Measurements from ENCODE around the gene IFT122.
"Not testable (repeated sequence)": the region's sequence is repeated elsewhere in the genome, so short reads cannot be mapped to it uniquely, and the experiment has no call there.

The IFT122 gene, protein sequence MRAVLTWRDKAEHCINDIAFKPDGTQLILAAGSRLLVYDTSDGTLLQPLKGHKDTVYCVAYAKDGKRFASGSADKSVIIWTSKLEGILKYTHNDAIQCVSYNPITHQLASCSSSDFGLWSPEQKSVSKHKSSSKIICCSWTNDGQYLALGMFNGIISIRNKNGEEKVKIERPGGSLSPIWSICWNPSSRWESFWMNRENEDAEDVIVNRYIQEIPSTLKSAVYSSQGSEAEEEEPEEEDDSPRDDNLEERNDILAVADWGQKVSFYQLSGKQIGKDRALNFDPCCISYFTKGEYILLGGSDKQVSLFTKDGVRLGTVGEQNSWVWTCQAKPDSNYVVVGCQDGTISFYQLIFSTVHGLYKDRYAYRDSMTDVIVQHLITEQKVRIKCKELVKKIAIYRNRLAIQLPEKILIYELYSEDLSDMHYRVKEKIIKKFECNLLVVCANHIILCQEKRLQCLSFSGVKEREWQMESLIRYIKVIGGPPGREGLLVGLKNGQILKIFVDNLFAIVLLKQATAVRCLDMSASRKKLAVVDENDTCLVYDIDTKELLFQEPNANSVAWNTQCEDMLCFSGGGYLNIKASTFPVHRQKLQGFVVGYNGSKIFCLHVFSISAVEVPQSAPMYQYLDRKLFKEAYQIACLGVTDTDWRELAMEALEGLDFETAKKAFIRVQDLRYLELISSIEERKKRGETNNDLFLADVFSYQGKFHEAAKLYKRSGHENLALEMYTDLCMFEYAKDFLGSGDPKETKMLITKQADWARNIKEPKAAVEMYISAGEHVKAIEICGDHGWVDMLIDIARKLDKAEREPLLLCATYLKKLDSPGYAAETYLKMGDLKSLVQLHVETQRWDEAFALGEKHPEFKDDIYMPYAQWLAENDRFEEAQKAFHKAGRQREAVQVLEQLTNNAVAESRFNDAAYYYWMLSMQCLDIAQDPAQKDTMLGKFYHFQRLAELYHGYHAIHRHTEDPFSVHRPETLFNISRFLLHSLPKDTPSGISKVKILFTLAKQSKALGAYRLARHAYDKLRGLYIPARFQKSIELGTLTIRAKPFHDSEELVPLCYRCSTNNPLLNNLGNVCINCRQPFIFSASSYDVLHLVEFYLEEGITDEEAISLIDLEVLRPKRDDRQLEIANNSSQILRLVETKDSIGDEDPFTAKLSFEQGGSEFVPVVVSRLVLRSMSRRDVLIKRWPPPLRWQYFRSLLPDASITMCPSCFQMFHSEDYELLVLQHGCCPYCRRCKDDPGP

DNA sequence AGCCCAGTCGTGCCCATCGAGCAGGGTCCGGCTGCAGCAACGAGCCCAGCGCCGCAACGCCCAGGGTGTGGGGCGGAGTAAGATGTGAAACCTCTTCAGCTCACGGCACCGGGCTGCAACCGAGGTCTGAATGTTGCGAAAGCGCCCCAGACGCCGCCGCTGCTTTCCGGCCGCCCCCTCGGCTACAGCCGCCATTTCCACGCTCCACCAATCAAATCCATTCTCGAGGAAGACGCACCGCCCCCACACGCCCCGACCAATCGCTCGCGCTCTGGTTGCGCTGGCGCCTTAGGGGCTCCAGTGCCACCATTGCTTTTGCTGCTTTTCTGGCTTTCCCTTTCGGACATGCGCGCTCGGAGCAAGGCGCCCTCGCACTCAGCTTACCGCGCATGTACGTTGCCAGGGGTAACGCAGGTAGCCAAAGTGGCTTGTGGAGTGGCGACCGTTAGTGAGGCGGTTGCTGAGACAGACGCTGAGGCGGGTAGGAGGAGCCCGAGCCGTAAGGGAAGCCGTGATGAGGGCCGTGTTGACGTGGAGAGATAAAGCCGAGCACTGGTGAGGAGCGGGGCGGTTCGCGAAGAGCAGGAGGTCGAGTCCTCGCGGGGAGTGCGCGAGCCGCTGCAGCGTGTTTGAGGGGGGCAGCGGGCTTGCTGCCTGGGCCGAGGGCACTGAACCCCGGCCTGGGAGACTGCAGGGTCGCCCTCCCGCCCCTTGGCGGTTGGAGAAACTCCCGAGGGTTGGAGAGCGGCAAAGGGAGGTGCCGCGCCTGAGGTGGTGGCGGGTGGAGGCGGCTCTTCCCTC is at the start of gene IFT122, which contains the start of gene MBD4:
TSS of gene IFT122 (plus strand) at position 408 of the 801 bp plus-strand sequence. CDS start at position 515, 107 bp downstream.
TSS of gene MBD4 (minus strand) at position 132 of the 801 bp plus-strand sequence. CDS start at position 17, 115 bp downstream.
- H3K27me3 ChIP-seq (ENCODE audit: low read depth) = no peaks in the 10 kb centered on the region
- in situ Hi-C loops (cut with MboI; ENCODE audit: low sequenced_read_pairs) = no loop called here

DNA sequence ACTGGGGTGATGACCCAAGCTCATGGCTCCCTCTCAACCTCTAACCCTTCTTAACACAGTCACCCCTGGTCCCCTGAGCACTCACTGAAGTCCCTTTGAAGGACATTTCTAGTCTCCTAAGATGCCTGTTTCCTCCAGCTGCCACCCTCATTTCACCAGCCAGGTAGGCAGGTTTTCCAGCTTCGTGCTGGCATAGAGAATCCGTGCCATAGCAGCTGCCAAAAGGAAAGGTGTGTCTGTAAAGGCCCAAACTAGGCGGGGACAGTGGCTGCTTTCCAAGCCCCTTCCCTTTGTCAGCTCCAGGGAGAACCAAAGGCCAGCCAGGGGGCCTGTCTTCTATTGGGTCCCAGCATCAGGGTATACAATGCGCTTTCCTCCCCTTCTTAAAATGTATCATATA is 48.4 kb upstream of the IFT122 start:
- H3K27me3 ChIP-seq (ENCODE audit: low read depth); in situ Hi-C loops (cut with MboI; ENCODE audit: low sequenced_read_pairs); H3K4me1 ChIP-seq; H3K9me3 ChIP-seq; DNase-seq (ENCODE audit: low spot score in 2 of 2); H3K4me3 ChIP-seq: not testable (repeated sequence)
- H3K36me3 ChIP-seq (replicated peaks) = peaks cover 32% of the 10 kb centered on the region

More for the DNA sequence above, at the start of gene IFT122, which contains the start of gene MBD4:
- DNase-seq (ENCODE audit: low spot score in 2 of 2) = peak; percentile 98 to 99
- H3K36me3 ChIP-seq (replicated peaks) = peaks cover 11% of the 10 kb centered on the region
- no peaks in the 10 kb centered on the region for H3K9me3 ChIP-seq
- H3K4me1 ChIP-seq = peaks cover 11% of the 10 kb centered on the region
- peak within 1 kb of the TSS; percentile 90 for H3K4me3 ChIP-seq

DNA sequence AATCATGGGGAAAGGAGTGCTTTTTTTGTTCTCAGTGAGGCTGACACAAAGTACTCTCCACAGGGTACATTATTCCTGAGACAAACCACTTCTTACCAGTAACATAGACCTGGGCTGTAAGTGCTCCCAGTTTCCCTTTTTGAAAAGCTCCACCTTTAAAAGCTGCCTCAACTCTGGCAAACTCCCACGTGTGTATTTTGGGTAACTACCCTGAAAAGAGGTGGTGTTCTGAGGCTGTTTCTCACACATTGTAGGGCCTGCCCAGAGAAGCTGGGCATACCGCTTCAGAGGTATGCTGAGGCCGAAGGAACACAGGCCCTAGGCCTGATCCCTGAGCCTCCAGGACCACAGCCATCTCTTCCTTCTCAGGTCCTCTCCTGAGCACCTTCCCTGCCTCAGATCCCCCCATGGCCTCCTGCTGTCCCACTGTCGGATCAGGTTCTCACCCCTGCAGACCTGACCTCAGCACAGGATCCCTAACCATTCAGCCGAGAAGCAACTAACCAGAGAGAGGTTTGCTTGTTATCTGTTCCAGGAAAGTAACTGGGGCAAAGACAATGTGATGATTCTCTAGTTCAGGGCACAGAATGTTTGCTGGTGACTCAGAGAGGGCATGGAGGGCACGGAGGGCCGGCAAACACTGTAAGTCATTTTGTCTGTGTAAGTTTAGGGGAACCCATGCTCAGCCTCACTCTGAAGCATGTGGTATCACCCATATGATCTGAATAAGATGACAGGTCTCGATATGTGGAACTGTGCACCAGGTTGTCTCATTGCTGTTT is 47.7 kb upstream of the IFT122 start:
- H3K4me3 ChIP-seq; H3K27me3 ChIP-seq (ENCODE audit: low read depth); DNase-seq (ENCODE audit: low spot score in 2 of 2); H3K9me3 ChIP-seq; in situ Hi-C loops (cut with MboI; ENCODE audit: low sequenced_read_pairs); H3K4me1 ChIP-seq: not testable (repeated sequence)
- H3K36me3 ChIP-seq (replicated peaks) = peaks cover 37% of the 10 kb centered on the region

DNA sequence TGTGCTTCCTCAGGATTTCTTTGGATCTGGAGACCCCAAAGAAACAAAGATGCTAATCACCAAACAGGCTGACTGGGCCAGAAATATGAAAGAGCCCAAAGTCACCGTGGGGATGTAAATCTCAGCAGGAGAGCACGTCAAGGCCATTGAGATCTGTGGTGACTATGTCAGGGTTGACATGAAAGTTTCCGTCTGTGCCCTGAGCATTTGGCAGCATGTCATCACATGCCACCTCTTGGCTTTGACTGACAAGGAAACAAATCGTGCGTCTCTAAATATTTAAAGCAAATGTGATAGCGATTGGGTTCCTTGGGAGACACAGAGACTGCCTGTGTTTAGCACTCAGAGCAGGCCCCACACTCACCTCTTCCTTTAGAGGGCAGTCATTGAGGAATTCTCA is 46.8 kb upstream of the IFT122 start:
- in situ Hi-C loops (cut with MboI; ENCODE audit: low sequenced_read_pairs) = no loop called here
- peaks cover 32% of the 10 kb centered on the region for H3K36me3 ChIP-seq (replicated peaks)
- DNase-seq (ENCODE audit: low spot score in 2 of 2) = no peak
- no peaks in the 10 kb centered on the region for H3K27me3 ChIP-seq (ENCODE audit: low read depth)
- no peaks in the 10 kb centered on the region for H3K9me3 ChIP-seq
- no peak overlapping the region for H3K4me3 ChIP-seq
- H3K4me1 ChIP-seq = peaks cover 4% of the 10 kb centered on the region

DNA sequence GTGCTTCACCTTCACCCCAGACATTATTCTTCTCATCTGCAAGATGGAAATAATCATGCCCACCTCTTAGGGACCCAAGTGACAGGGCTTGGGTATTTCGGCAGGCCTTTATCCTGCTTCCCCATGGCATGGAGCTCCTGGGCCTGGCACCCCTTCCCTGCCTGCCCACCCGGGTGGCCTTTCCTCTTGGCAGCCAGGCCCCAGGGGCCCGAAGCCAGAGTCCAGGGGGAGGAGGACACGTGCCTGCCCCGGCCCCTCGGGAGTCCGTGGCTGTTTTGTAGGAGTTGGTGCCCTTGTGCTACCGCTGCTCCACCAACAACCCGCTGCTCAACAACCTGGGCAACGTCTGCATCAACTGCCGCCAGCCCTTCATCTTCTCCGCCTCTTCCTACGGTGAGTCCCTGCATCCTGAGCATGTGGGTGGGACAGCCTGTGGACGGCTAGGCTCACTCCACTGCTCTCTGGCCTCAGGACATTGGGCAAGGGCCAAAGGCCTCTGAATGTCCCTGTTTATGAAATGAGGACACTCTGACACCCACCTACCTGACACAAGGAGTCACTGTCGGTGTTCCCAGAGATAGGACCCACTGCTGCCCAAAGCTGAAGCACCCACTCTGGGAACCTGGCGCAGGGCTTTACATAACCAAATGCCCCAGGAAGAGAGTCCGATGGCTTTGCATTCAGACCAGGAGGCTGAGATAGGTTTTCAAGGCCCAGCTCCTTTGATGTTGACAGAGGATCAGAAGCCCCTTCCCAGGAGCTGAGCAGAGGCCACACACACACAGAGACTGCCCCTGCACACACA is 46.1 kb upstream of the IFT122 start:
- in situ Hi-C loops (cut with MboI; ENCODE audit: low sequenced_read_pairs) = not testable (repeated sequence)

DNA sequence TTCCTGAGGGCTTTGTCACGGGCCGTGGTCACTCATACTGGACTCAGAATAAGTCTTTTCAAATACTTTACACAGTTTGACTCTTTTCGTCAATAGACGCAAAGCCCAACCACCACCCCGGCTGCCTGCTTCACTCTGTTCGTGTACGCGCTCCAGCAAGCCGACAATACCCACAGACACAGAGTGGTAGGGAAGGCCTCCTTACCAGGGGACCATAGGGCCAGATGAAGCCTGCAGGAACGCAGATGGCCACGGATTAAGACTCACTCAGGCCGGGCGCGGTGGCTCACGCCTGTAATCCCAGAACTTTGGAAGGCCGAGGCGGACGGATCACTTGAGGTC is 41.2 kb upstream of the IFT122 start:
- H3K27me3 ChIP-seq (ENCODE audit: low read depth) = no peaks in the 10 kb centered on the region
- peaks cover 7% of the 10 kb centered on the region for H3K4me1 ChIP-seq
- in situ Hi-C loops (cut with MboI; ENCODE audit: low sequenced_read_pairs) = no loop called here
- peak overlapping the region; percentile 73 for H3K4me3 ChIP-seq
- H3K36me3 ChIP-seq (replicated peaks) = peaks cover 12% of the 10 kb centered on the region
- H3K9me3 ChIP-seq = no peaks in the 10 kb centered on the region
- DNase-seq (ENCODE audit: low spot score in 2 of 2) = peak in 1 of 2 experiments; percentile 46

More for the DNA sequence above, 46.1 kb upstream of the IFT122 start:
- H3K4me1 ChIP-seq; H3K9me3 ChIP-seq; H3K4me3 ChIP-seq; H3K27me3 ChIP-seq (ENCODE audit: low read depth); DNase-seq (ENCODE audit: low spot score in 2 of 2): not testable (repeated sequence)
- H3K36me3 ChIP-seq (replicated peaks) = peaks cover 31% of the 10 kb centered on the region

DNA sequence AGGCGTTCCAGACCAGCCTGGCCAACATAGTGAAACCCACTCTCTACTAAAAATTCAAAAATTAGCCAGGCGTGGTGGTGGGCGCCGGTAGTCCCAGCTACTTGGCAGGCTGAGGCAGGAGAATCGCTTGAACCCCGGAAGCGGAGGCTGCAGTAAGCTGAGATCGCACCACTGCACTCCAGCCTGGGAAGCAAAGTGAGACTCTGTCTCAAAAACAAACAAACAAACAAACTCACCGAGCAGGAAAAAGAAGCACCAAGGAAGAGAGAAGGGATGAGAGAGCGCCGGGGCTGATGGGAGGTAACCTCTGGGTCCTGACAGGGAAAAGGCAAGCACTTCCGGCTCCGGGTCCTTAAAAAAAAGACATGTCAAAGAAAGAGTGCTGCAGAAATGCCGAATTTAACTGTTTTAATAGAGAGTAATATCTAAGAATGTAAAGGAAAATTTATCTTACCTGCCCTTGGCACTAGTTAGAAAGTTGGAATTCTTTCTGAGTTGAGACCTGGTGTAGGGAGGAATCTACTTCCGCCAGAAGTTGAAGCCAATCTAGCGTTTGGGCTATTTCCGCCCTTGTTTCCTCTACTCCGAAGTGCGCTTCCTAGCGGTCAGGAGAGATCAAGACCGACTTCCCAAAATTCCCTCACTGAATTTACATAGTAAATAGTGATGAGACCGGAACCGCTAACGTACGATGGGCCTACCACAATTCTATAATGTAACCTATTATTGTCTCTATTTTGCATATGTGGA is 40.7 kb upstream of the IFT122 start:
- peak overlapping the region; percentile 73 for H3K4me3 ChIP-seq
- peaks cover 12% of the 10 kb centered on the region for H3K36me3 ChIP-seq (replicated peaks)
- peaks cover 7% of the 10 kb centered on the region for H3K4me1 ChIP-seq
- in situ Hi-C loops (cut with MboI; ENCODE audit: low sequenced_read_pairs) = no loop called here
- no peaks in the 10 kb centered on the region for H3K9me3 ChIP-seq
- peak; percentile 89 to 94 for DNase-seq (ENCODE audit: low spot score in 2 of 2)
- no peaks in the 10 kb centered on the region for H3K27me3 ChIP-seq (ENCODE audit: low read depth)

DNA sequence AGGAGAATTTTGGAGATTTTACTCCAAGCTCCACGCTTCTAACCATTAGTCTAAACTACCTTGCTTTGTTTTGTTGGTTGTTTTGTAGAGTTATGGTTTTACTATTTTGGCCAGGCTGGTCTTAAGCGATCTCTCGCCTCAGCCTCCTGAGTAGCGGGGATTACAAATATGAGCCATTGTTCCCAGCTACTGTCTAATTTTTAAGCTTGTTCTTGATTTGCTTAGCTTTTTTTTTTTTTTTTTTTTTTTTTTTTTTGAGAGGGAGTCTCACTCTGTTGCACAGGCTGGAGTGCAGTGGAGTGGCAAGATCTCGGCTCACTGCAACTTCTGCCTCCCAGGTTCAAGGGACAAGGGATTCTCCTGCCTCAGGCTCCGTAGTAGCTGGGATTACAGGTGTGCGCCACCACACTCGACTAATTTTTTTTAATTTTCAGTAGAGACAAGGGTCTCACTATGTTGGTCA is 40.1 kb upstream of the IFT122 start:
- DNase-seq (ENCODE audit: low spot score in 2 of 2) = no peak
- in situ Hi-C loops (cut with MboI; ENCODE audit: low sequenced_read_pairs) = no loop called here

DNA sequence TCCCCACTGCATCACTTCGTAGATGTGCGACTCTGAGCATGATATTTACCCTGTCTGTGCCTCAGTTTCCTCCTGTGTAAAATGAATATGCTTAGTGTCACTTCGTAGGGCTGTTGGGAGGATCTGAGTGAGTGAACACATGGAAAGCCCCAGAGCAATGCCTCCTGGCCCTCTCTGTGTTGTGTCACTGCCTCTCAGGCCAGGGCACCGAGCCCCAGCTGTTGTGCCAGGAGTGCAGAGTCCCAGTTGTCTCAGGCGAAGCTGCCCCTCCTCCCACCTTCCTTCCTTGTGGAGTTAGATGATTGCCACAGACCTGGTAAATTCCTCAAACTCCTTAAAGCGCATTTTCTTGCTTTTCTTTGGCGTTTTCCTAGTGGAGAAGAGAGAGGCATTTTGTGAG is 37.8 kb upstream of the IFT122 start:
- Histone ChIP-seq H3K27me3 (ENCODE audit: low read depth) (no peaks in the 10 kb centered on the region), H3K4me1 (peaks cover 7% of the 10 kb centered on the region), H3K36me3 (replicated peaks) (no peaks in the 10 kb centered on the region), H3K9me3 (no peaks in the 10 kb centered on the region), H3K4me3 (no peak overlapping the region)
- no peak for DNase-seq (ENCODE audit: low spot score in 2 of 2)
- in situ Hi-C loops (cut with MboI; ENCODE audit: low sequenced_read_pairs) = no loop called here

More for the DNA sequence above, 40.1 kb upstream of the IFT122 start:
- H3K36me3 ChIP-seq (replicated peaks) = peaks cover 12% of the 10 kb centered on the region
- H3K4me1 ChIP-seq = peaks cover 7% of the 10 kb centered on the region
- H3K9me3 ChIP-seq = no peaks in the 10 kb centered on the region
- H3K27me3 ChIP-seq (ENCODE audit: low read depth) = no peaks in the 10 kb centered on the region
- peak overlapping the region; percentile 73 for H3K4me3 ChIP-seq

DNA sequence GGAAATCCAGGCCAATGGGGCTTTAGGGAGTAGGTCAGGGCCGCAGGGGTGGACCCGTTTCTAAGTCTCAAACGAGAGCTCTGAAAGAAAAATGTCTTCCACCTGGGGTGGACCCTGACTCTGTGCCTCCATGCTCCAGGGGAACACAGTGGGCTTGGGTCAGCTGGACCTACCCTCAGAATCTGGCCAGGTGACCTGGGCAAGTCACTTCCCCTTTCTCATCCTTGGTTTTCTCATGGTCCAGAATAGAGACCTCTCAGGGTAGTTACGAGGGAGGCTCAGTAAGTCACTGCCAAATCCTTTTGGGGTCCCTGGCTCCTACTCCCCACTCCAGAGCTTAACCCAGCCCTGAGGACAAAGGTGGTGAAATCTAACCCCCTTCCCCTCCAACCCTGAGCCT is 37.4 kb upstream of the IFT122 start:
- Histone ChIP-seq H3K9me3 (no peaks in the 10 kb centered on the region), H3K4me3 (no peak overlapping the region), H3K36me3 (replicated peaks) (no peaks in the 10 kb centered on the region), H3K27me3 (ENCODE audit: low read depth) (no peaks in the 10 kb centered on the region), H3K4me1 (peaks cover 7% of the 10 kb centered on the region)
- in situ Hi-C loops (cut with MboI; ENCODE audit: low sequenced_read_pairs) = no loop called here
- DNase-seq (ENCODE audit: low spot score in 2 of 2) = no peak

DNA sequence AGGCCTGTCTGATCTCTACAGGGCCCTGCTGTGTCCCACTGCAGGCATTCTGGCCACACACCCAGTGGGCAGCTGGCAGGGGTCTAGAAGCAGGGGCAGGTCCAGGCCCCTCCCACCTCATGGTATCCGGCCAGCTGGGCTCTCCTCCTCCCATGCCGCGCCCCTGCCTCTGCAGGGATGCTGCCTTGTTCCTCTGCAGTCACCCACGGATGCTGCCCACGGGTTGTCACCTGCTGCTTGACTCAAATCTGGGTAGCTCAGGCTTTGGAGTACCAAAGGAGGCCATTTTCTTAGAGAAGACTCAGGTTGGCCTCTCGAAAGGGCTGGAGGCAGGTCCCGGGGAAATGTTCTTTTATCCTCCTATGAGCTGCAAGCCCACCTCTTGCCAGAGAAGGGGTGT is 36.6 kb upstream of the IFT122 start:
- H3K36me3 ChIP-seq (replicated peaks) = no peaks in the 10 kb centered on the region
- in situ Hi-C loops (cut with MboI; ENCODE audit: low sequenced_read_pairs) = no loop called here
- no peak for DNase-seq (ENCODE audit: low spot score in 2 of 2)
- H3K4me1 ChIP-seq = peaks cover 2% of the 10 kb centered on the region; the same call in 1 of the 2 replicates
- no peak overlapping the region for H3K4me3 ChIP-seq
- no peaks in the 10 kb centered on the region for H3K27me3 ChIP-seq (ENCODE audit: low read depth)
- H3K9me3 ChIP-seq = no peaks in the 10 kb centered on the region

All from HAP-1 (cell line).